Measurements from ENCODE around the gene CHSY3.

Gene CHSY3

DNA sequence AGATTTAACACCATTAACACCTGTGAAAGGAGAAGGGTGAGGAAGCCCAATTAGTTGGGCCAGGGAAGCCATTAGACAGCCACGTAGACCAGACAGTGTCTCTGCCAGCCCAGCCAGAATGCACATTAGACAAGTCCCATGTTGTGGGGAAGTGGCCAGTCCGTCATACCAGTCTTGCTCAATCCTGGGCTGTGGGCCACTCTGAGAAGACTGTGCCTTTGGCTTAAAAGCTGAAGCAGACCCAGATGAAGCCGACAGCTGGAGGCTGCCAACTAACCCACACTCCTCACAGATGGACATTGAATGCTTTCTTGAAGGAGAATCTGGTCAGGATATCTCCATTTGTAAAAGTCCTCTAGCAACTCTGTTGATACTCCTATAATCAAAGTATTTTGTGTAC lies 128.5 kb downstream of the CHSY3 start:
- no peak for DNase-seq

DNA sequence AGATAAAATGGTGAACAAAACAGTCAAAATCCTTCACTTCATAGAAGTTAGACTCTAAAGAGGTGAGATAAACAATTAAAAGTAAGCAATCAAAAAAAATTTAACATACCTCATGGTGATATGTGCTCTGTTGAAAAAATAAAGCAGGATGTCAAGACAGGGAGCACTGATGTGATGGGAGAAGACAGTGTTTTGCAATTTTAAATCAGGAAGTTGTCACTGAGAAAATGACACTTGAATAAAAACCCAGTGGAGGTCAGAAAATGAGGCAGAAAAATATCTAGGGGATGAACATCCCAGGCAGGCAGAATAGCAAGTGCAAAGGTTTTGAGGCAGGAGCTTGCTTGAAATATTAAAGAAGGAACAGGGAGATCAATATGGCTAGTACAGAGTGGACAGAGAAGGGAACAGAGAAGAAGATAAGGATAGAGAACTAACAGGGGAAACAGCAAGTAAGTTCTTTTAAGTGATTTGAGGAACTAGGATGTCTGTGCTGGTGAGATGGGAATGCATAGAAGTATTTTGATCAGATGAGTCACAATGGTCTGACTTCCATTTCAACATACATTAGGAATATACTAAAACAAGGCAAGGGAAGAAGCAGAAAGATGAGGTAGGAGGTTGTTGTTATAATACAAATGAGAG lies 130.4 kb downstream of the CHSY3 start:
- no peak for DNase-seq

DNA sequence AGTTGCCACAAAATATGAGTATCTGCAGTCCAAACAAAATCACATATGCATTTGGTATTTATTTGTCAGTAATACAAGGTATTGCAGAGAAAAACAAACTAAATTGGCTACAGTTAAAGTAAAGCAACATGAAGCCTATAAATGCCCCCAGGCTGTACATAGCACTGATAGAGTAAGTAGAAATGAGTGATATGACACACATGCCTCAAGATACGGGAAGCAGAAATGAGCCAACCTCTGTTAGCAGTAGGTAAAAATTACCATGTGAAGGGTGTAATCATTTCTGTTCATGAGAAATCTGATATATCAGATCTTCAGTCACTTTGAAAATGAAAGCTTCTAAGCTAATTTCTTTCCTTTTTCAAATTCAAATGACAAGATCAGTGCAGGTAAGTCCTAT lies 131.1 kb downstream of the CHSY3 start:
- no peak for DNase-seq

DNA sequence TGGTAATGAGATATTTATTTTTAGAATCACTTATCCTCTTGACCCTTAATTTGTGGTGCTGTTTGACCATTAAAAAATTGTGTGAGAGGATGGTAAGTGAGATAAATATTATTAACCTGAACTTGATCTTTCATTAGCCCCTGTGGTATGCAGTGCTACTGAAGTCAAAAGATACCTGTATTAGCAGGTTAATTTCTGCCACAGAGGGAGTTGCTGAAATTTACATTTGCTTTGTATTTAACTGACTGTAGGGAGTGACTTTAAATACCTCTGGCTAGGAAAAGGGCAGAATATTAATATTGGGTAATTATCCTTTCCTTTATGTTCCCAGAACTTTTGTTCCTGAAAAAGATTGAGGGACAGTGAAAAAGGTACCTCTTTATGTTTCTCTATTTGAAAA lies 133.6 kb downstream of the CHSY3 start:
- no peak for DNase-seq

DNA sequence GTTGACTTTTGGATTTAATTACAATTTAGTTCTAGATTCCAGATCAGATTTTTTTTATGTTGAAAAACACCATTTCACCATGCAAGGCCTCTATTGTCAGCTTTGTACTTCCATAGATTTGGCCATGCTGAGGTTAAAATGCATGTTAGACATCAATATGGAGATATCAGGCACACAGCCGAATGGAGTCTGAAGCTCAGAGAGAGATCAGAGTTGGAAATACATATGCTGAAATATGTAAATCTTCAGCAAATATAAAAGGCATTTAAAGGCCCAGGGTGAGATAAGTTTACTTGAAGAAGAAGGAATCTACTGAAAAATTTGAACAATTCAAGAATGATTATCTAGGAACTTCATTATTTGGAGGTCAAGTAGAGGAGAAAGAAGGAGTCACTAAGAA lies 139.6 kb downstream of the CHSY3 start:
- no peak for DNase-seq

DNA sequence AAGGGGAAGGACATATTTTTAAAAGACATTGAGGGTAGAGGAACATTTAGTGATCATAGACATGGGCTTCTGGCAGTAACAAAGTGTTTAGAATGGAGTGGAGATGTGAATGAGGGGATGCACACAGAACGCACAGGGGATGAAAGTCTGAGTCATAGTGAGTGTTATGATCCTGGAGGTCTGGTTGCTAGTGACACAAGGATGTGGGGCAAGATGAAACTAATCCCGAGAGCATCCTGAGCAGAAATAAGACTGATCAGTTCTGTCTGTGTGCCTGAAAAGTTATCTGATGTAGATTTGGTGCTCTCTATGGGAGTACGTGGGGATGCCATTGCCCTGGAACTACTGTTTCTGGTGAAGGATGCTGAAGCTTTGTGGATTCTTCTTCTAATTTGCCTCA lies 141.1 kb downstream of the CHSY3 start:
- DNase-seq: no peak

DNA sequence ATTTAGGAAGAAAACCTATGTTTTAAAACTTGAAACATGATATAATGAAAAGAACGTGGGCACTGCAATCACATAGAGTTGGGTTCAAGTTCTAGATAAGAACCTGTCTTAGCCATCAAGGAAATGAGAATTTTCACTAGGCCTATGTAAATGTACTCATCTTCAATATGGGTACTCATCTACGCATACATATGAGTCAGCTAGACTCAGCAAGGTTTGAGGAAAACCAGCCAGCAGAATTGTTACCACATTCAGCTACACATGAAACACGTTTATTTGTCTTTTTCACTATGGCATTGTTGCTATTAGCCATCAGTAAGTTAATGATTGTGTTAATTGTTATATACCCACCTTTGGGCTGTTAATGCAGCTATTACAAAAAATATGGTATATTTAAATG lies 146.3 kb downstream of the CHSY3 start:
- no peak for DNase-seq

DNA sequence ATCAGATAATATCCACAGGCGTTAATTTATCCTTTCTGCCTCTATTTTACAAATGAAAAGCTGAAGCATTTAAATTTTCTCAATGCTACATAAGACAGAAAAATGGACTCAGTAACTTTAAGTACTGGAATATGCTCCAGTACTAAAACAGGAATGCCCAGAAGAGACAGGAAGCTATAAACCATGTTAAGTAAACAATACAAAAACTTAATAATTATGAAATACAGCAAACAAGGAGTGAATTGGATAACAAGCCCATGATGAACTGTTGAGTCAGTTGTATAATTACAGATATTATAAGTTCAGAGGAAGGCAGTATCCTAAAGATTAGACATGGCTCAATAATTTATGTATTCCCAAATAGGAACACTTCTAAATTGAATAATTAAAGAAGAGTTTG lies 148.5 kb downstream of the CHSY3 start:
- DNase-seq: no peak

DNA sequence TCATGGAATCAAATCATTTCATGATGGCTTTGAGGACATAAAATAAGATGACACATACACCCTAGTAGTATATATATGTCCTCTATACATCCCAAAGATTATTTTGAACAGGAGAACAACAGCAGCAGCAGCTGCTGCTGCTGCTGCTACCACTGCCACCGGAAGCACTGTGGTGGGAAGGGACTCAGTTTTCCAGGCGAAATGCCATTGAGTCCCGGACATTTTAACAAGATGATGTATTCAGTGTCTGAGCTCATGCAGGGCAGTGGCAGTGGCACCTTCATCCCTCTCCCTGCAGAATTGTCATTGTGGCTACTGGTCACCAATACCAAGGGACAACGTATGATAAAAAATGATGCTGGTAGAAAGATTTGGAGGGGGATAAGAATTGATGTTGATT lies 151.3 kb downstream of the CHSY3 start:
- no peak for DNase-seq

DNA sequence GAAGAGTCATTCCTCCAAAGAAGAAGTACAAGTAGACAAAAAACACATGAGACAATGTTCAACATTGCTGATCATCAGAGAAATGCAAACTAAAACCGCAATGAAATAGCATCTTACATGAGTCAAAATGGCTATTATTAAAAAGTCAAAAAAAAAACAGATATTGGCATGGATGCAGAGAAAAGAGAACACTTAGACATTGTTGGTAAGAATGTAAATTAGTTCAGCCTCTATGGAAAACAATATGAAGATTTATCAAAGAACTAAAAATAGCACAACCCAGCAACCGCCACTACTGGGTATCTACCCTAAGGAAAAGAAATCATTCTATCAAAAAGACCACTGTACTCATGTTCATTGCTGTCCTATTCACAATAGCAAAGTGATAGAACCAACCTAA lies 157.5 kb downstream of the CHSY3 start:
- DNase-seq: no peak

DNA sequence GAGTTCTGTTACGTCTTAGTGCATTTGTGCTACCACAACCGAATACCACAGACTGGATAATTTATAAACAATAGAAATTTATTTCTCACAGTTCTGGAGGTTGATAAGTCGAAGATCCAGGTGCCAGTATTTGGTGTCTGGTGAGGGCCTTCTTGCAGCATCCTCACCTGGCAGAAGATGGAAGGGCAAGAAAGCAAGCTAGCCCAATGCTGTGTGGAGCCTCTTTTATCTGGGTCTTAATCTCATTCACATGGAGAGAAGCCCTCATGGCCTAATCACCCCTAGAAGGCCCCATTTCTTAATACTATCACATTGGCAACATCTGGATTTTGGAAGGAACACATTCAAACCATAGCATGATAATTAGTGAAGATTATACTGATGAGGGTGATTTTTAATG lies 159.3 kb downstream of the CHSY3 start:
- DNase-seq: no peak

DNA sequence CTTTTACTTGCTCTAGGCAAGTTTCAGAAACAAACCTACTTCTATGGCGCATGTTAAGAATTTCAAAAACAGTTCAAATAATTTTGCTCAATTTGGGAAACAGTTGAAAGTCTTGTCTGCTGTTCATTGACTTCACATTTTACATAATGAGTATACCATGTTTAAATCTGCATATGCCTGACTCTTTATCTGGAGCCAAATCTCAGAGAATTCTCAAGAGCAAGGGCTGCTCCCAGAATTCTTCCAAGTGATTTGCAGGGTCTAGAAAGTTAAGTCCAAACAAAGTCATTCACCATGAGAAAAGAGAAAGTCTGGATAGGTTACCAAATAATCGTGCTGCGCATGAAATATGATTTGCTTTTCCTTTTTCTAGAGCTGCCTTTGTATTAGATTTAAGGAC lies 160.2 kb downstream of the CHSY3 start:
- DNase-seq: no peak

DNA sequence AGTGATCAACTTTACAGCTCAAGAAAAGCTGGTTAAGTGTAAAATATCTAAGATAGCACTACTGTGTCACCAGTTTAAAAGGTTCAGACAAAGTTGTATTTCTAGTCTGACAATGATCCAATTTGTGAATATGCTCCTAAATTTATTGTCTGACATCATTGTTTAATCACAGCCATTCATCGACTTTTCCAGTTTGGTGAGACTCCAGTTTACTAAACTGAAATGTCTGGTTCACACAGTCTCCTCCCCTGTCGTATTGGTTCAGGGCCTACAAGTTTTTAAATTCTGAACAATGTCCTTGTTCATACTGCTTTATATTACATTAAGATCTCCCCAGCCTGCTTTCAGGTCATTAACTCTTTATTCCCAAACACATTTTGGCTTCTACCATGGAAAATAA lies 161.4 kb downstream of the CHSY3 start:
- no peak for DNase-seq

DNA sequence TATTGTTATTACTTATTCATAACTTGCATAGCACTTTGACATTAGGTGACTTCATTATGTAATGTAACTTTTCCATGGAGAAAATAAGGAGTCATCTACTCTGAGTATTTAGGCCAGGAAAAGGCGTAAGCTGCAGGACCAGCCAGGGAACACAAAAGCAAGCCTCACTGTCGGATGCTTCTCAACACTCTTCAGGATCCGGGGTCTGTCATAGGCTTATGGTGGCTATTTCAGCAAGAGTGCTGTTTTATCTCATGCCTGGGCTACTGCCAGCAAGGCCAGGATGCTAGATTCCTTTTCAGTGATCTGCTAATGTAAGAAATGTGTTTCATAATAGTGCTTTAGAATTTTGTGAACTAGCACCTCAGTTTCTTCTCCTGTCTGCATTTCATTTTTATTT lies 162.4 kb downstream of the CHSY3 start:
- DNase-seq: no peak

DNA sequence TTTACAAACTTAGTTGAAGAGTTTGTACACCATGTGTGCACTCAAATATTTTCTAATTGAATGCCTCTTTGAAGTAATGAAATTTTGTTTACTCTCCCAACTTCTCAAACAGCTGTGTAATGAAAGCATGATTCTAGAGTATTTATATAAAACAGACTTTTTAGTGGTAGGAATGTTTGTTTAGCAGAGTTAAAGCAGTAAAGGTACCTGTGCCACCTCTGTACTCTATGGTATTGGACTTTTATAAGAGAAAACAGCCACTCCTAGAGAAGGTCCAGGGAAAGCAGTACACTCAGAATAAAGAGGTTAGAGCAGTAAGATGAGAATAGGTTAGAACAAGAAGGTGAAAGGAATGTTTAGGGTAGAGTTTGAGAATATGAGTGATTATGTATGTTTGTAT lies 163.1 kb downstream of the CHSY3 start:
- no peak for DNase-seq

DNA sequence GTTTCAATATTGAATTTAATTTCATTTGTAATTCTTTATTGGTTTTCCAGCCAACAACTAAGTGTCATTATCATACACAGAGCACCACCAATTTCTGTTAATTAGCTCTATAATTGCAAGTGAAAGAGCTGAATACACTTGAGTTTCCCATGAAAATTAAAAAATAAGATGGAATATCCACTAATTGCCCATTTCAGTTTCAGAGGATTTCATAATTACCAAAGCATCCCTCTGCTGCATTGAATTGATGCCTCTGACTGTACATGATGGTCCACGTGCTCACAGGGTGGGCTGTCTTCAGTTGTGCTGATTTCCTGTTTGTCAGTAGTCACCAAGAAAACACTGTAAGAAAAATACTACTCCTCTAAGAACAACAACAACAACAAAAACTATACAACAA lies 163.8 kb downstream of the CHSY3 start:
- no peak for DNase-seq

DNA sequence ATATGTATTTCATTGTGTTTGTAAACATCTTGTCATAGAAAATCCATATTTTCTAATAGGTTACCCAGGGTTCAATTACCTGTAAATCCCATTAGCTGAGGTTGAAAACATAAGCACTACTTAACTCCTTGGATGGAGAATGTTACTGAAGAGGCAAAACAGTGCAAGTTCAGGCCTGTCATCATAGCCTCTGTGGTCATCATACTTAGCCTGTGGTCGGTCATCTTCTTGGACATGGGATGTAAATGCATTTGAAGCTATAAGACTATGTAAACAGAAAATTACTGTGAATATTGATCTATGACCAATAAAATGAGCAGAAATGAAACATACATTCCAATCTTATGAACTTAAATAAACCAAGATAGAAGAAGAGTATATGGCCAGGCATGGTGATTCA lies 164.7 kb downstream of the CHSY3 start:
- no peak for DNase-seq

DNA sequence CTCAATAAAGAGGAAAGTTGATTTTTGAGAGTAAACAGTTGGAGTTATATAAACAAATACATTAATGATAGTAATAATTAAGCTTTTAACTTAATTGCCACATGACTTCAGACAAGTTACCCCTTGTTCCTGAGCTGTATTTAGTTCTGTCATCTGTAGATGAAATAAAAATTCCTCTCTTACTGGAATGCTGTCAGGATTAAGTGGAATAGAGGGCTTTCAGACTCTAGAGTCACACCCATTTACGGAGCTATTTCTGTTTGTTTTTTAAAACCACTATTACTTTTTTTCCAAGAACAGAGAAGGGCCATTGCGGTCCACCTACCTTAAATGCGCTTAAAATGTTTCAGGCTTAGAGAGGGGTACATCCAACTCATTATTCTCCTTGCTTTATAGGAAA lies 170.6 kb downstream of the CHSY3 start:
- DNase-seq: no peak

DNA sequence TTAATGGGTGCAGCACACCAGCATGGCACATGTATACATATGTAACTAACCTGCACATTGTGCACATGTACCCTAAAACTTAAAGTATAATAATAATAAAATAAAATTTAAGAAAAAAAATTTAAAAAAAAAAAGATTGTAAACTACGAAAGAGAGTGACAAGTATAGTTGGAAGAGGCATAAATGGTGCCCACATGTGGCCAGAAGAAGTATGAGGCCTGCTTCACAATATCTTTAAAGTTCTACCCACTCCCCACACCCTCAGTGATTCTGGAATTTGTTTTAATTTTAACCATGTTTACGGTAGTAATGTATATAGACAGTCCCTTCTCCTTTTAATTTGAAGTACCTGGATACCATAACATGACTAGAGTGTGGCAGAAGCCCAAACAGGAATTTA lies 172.7 kb downstream of the CHSY3 start:
- no peak for DNase-seq

DNA sequence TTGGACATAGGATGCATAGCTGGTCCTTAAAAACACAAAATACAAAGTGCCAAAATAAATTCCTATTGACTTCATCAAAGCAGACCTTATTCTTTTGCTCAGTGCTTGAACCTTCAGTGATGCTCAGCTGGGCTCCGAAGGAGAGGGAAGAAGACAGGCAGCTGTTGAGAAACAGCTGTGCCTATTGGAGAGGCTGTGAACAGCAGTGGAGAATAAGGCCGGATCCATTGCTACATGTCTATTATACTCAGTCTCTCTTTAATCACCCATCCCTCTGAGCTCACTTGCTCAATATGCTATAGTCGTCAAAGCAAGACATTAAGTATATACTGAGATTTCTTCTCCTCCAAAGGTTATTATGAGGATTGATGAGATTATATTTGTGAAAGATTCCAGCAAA lies 174.4 kb downstream of the CHSY3 start:
- DNase-seq: no peak

DNA sequence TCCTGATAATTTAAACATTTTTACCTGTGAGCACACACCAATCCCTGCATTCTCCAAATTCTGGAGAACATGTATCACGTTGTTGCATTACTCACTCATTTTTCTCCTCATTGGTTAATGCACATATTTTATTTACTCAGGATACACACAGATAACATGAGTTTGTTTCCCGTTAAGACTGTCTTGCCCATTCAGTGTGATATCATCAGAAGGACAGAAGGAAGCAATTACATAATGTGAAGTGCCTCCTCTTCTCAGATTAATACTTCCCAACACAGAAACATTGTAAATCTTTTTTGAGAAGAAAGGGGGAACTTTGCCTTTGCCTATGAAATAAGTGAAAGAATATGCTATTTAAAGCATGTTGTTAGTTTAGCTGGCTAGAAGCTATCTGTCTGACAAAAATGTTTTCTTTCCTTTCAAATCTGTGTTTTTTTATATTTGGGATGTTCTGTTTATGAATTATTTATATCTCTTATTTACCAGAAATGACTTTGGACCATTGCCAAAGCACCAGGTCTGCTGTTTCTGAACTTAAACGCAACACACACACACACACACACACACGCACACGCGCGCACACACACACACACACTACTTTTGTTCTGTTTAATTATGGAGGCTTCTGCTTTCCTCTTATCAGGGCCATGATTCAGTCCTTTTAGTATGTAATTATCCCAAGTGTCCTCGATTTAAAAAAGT lies 186.5 kb downstream of the CHSY3 start:
- no peak for DNase-seq

DNA sequence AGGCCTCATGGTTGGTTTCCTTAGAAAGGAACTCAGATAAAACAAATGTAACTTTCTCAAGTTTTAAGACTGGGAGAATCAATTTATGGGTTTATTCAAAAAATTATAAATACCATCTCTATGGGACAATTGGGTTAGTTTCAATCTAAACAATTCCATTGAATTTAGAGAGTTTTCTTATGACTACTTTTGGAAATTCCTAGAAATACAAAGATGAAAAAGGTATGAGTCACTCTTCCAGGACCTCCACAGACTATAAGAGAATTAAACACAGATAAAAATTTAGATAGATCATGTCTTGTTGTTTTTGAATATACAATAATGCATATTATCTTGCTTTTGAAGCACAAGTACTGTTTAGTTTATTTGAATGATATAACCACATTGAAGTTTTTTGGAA lies 188.7 kb downstream of the CHSY3 start:
- no peak for DNase-seq

DNA sequence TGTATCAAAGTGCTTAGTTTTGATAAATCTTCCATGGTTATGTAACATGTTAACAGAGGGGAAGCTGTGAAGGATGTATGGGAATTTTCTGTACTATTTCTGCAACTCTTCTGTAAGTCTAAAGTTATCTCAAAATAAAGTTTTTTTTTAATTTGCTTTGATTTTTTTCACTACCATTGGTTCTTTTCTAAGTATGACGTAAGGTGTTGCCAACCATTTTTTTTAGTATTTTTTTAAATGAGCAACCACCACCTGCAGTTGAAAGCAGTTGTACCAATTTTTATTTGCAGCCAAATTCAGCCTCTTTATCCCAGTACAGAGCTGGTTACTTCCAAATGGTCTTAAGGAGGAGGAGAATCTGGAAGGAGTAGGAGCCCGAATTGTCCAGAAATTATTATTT lies 192.2 kb downstream of the CHSY3 start:
- DNase-seq: no peak

DNA sequence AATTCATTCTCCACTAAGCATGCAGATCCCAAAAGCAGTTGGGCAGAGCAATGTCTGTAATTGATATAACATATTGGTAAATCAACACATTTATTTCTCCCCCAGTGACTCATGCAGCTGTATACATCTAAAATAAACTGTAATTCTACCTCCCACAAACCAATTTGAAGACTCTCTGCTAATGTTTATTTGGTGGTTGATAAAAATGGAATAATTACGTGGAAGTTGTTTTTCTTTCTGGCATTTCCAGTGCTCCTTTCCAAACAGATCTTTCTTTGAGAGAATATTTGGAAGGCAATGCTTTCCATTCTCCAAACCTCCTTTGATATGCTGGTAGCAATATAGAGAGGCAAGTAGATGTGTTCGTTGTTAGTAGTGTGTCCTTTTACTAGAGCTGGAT lies 194.7 kb downstream of the CHSY3 start:
- no peak for DNase-seq

DNA sequence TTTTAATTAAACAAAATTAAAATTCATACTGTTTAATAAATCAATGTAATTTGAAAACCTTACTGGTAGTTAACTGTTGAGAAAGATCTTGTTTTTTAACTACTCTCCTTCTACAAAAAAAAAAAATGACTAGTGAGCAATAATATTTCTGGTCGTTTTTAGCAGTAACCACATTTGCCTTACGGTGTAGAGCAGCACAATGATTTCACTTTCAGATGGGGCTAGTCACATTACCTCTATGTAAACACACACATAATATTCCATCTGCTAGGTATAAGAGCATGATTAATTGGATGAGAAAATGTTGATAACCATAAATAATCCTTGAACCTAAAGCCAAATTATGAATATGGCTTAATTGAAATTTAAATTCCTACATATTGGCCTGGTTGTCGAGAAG lies 198.1 kb downstream of the CHSY3 start:
- no peak for DNase-seq

Measured in activated naive CD4-positive, alpha-beta T cell treated with Interleukin-2 at 50 U/mL for 16 hours (primary cell).